Fibroblast of skin of scalp (primary cell): Measurements from ENCODE around the gene PCDHB11.
"Not testable (repeated sequence)": the region's sequence is repeated elsewhere in the genome, so short reads cannot be mapped to it uniquely, and the experiment has no call there.

Source experiments
- DNase-seq: peaks from one replicate; pipeline ENCODE4 v3.0.0-alpha.2; 2013

The PCDHB11 gene

DNA sequence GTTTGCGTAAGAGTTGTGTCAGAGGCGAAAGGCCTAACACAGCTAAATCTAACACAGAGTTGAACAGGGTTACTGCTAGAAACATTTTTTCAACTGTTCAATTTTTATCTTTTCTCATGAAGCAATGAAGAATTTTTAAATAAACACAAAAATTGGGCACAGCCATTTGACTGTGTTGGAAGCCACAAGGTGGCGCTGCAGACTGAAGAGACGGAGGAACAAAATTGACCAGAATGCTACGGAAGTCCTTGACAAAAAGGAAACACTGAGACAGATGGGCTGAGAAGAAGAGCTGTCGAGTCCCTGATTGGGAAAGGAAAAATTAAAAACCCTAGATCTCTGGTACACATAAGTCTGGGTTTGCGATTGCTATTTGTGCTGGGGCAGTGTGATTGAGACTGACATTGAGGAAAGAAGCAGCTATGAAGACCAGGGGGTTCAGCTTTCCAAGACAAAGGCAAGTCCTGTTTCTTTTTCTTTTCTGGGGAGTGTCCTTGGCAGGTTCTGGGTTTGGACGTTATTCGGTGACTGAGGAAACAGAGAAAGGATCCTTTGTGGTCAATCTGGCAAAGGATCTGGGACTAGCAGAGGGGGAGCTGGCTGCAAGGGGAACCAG is 12.4 kb upstream of the PCDHB11 start, which contains the start of gene PCDHB9:
Gene PCDHB9 (plus strand): TSS at position 265 of the 616 bp plus-strand sequence. CDS start 158 bp downstream, at position 423.
- DNase-seq: peak; percentile 20

DNA sequence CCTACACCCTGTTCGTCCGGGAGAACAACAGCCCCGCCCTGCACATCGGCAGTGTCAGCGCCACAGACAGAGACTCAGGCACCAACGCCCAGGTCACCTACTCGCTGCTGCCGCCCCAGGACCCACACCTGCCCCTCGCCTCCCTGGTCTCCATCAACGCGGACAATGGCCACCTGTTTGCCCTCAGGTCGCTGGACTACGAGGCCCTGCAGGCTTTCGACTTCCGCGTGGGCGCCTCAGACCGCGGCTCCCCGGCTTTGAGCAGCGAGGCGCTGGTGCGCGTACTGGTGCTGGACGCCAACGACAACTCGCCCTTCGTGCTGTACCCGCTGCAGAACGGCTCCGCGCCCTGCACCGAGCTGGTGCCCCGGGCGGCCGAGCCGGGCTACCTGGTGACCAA is 10.7 kb upstream of the PCDHB11 start:
- not testable (repeated sequence) for DNase-seq

DNA sequence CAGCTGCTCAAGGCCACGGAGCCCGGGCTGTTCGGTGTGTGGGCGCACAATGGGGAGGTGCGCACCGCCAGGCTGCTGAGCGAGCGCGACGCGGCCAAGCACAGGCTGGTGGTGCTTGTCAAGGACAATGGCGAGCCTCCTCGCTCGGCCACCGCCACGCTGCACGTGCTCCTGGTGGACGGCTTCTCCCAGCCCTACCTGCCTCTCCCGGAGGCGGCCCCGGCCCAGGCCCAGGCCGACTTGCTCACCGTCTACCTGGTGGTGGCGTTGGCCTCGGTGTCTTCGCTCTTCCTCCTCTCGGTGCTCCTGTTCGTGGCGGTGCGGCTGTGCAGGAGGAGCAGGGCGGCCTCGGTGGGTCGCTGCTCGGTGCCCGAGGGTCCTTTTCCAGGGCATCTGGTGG is 10.3 kb upstream of the PCDHB11 start:
- DNase-seq: not testable (repeated sequence)

DNA sequence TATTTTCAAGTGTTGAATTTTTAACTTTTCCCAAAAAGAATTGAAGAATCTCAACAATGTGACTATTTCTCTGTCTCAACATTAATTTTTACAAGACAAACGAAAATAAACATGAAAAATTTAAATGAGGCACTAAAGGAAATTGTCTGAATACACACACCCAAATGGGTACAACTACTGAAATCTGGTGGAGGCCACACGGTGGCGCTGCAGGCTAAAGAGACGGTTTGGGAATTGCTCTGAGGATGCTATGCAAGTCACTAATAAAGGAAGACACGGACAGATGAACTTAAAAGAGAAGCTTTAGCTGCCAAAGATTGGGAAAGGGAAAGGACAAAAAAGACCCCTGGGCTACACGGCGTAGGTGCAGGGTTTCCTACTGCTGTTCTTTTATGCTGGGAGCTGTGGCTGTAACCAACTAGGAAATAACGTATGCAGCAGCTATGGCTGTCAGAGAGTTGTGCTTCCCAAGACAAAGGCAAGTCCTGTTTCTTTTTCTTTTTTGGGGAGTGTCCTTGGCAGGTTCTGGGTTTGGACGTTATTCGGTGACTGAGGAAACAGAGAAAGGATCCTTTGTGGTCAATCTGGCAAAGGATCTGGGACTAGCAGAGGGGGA is 7.2 kb upstream of the PCDHB11 start, which contains the start of gene PCDHB10:
Gene PCDHB10 (plus strand): TSS at position 244 of the 616 bp plus-strand sequence. CDS start 200 bp downstream, at position 444.
- DNase-seq: no peak

DNA sequence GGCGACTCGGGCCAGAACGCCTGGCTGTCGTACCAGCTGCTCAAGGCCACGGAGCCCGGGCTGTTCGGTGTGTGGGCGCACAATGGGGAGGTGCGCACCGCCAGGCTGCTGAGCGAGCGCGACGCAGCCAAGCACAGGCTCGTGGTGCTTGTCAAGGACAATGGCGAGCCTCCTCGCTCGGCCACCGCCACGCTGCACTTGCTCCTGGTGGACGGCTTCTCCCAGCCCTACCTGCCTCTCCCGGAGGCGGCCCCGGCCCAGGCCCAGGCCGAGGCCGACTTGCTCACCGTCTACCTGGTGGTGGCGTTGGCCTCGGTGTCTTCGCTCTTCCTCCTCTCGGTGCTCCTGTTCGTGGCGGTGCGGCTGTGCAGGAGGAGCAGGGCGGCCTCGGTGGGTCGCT is 5.1 kb upstream of the PCDHB11 start:
- DNase-seq: not testable (repeated sequence)

DNA sequence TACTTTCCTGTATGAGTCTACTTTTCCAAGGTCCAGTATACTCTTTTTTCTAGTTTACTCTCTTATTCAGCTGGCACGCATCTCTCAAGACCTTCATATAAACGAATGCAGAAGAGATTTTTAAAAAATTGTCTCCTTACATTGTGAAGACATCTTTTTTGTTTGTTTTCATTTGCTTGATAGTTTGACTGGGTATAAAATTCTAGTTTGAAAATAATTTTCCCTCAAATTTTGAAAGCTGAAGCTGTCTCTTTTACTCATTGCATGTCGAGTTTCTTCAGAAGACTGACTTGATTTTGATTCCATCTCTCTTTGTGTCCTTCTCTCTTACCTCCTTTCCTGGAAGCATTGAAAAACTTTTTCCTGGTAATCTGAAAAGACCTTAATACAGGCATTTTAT is 3.1 kb upstream of the PCDHB11 start:
- no peak for DNase-seq

DNA sequence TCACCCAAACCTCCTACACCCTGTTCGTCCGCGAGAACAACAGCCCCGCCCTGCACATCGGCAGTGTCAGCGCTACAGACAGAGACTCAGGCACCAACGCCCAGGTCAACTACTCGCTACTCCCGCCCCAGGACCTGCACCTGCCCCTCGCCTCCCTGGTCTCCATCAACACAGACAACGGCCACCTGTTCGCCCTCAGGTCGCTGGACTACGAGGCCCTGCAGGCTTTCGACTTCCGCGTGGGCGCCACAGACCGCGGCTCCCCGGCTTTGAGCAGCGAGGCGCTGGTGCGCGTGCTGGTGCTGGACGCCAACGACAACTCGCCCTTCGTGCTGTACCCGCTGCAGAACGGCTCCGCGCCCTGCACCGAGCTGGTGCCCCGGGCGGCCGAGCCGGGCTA is 1.7 kb downstream of the PCDHB11 start:
- DNase-seq: not testable (repeated sequence)

DNA sequence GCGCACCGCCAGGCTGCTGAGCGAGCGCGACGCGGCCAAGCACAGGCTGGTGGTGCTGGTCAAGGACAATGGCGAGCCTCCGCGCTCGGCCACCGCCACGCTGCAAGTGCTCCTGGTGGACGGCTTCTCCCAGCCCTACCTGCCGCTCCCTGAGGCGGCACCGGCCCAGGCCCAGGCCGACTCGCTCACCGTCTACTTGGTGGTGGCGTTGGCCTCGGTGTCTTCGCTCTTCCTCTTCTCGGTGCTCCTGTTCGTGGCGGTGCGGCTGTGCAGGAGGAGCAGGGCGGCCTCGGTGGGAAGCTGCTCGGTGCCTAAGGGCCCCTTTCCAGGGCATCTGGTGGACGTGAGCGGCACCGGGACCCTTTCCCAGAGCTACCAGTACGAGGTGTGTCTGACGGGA is 2.2 kb downstream of the PCDHB11 start:
- not testable (repeated sequence) for DNase-seq

DNA sequence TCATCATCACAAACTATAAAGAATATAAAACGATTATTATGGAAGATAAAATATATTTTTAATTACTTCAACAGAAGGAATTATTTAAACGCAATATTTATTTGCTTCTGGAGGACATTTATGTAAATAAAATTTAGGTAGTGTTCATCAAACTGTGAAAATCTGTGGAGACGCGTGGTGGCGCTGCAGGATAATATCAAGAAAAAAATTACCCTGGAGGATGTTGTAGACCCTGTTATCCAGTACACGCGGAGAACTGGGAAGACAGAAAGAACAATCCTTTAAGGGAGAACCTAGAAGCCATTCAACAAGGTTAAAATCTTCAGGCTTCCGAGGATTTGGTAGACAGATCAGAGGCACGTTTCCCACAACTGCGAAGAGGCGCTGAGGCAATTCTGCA is 9.1 kb downstream of the PCDHB11 start, which contains the start of gene PCDHB12:
Gene PCDHB12 (plus strand): TSS at position 242 of the 400 bp plus-strand sequence. CDS start 189 bp downstream, outside the sequence.
- DNase-seq: no peak

DNA sequence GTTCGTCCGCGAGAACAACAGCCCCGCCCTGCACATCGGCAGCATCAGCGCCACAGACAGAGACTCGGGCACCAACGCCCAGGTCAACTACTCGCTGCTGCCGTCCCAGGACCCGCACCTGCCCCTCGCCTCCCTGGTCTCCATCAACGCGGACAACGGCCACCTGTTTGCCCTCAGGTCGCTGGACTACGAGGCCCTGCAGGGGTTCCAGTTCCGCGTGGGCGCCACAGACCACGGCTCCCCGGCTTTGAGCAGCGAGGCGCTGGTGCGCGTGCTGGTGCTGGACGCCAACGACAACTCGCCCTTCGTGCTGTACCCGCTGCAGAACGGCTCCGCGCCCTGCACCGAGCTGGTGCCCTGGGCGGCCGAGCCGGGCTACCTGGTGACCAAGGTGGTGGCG is 10.9 kb downstream of the PCDHB11 start:
- not testable (repeated sequence) for DNase-seq

DNA sequence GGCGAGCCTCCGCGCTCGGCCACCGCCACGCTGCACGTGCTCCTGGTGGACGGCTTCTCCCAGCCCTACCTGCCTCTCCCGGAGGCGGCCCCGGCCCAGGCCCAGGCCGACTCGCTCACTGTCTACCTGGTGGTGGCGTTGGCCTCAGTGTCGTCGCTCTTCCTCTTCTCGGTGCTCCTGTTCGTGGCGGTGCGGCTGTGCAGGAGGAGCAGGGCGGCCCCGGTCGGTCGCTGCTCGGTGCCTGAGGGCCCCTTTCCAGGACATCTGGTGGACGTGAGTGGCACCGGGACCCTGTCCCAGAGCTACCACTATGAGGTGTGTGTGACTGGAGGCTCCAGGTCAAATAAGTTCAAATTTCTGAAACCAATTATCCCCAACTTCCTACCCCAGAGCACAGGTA is 11.4 kb downstream of the PCDHB11 start:
- not testable (repeated sequence) for DNase-seq

DNA sequence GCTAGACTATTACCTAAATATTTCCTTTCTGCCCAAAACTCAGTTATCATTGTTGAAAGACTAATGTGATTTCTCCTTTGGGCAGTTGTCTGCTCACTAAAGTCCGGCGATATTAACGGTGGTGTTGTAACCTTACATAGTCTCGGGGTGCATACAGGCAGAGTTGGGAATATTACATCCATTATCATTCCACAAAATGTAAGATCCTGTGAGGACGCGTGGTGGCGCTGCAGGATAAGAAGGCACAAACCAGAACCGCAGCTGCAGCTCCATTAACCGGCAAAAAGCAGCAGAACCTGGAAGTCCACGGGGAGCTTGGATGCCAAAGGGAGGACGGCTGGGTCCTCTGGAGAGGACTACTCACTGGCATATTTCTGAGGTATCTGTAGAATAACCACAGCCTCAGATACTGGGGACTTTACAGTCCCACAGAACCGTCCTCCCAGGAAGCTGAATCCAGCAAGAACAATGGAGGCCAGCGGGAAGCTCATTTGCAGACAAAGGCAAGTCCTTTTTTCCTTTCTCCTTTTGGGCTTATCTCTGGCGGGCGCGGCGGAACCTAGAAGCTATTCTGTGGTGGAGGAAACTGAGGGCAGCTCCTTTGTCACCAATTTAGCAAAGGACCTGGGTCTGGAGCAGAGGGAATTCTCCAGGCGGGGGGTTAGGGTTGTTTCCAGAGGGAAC is 14.4 kb downstream of the PCDHB11 start, which contains the start of gene PCDHB13:
Gene PCDHB13 (plus strand): TSS at position 264 of the 684 bp plus-strand sequence. CDS start 205 bp downstream, at position 469.
- DNase-seq: peak; percentile 20

DNA sequence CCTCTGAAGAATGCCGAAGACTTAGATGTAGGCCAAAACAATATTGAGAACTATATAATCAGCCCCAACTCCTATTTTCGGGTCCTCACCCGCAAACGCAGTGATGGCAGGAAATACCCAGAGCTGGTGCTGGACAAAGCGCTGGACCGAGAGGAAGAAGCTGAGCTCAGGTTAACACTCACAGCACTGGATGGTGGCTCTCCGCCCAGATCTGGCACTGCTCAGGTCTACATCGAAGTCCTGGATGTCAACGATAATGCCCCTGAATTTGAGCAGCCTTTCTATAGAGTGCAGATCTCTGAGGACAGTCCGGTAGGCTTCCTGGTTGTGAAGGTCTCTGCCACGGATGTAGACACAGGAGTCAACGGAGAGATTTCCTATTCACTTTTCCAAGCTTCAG is 15.2 kb downstream of the PCDHB11 start:
- not testable (repeated sequence) for DNase-seq

DNA sequence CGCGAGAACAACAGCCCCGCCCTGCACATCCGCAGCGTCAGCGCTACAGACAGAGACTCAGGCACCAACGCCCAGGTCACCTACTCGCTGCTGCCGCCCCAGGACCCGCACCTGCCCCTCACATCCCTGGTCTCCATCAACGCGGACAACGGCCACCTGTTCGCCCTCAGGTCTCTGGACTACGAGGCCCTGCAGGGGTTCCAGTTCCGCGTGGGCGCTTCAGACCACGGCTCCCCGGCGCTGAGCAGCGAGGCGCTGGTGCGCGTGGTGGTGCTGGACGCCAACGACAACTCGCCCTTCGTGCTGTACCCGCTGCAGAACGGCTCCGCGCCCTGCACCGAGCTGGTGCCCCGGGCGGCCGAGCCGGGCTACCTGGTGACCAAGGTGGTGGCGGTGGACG is 16.1 kb downstream of the PCDHB11 start:
- DNase-seq: not testable (repeated sequence)

DNA sequence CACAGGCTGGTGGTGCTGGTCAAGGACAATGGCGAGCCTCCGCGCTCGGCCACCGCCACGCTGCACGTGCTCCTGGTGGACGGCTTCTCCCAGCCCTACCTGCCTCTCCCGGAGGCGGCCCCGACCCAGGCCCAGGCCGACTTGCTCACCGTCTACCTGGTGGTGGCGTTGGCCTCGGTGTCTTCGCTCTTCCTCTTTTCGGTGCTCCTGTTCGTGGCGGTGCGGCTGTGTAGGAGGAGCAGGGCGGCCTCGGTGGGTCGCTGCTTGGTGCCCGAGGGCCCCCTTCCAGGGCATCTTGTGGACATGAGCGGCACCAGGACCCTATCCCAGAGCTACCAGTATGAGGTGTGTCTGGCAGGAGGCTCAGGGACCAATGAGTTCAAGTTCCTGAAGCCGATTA is 16.6 kb downstream of the PCDHB11 start:
- DNase-seq: not testable (repeated sequence)

DNA sequence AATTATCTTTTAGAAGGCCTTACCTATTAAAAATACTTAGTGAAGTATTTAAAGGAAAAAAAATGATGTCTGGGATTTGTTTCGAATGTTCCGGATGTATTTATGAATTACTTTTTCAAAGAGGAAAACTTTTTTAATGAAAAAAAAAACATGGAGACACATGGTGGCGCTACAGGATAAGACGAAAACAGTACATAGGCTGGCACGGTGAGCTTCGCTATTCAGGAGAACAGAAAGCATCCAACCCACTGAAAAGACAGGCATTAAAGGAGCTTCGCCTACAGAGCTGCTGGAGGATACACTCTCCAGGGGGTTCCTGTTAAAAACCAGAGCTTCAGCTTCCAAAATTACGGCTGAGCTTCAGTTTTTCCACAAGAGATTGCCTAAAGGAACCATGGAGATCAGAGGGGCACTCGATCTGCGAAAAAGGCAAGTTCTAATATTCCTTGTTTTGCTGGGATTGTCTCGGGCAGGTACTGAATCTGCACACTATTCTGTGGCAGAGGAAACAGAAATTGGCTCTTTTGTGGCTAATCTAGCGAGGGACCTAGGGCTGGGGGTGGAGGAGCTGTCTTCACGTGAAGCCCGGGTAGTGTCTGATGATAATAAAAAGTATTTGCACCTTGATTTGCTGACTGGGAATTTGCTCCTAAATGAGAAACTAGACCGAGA is 23.8 kb downstream of the PCDHB11 start, which contains the start of gene PCDHB14:
Gene PCDHB14 (plus strand): TSS at position 232 of the 672 bp plus-strand sequence. CDS start 163 bp downstream, at position 395.
- DNase-seq: peak; percentile 24

DNA sequence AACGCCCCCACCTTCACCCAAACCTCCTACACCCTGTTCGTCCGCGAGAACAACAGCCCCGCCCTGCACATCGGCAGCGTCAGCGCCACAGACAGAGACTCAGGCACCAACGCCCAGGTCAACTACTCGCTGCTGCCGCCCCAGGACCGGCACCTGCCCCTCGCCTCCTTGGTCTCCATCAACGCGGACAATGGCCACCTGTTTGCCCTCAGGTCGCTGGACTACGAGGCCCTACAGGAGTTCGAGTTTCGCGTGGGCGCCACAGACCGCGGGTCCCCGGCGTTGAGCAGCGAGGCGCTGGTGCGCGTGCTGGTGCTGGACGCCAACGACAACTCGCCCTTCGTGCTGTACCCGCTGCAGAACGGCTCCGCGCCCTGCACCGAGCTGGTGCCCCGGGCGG is 25.4 kb downstream of the PCDHB11 start:
- not testable (repeated sequence) for DNase-seq

DNA sequence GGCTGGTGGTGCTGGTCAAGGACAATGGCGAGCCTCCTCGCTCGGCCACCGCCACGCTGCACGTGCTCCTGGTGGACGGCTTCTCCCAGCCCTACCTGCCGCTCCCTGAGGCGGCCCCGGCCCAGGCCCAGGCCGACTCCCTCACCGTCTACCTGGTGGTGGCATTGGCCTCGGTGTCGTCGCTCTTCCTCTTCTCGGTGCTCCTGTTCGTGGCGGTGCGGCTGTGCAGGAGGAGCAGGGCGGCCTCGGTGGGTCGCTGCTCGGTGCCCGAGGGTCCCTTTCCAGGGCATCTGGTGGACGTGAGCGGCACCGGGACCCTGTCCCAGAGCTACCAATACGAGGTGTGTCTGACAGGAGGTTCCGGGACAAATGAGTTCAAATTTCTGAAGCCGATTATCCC is 26.0 kb downstream of the PCDHB11 start:
- DNase-seq: not testable (repeated sequence)

DNA sequence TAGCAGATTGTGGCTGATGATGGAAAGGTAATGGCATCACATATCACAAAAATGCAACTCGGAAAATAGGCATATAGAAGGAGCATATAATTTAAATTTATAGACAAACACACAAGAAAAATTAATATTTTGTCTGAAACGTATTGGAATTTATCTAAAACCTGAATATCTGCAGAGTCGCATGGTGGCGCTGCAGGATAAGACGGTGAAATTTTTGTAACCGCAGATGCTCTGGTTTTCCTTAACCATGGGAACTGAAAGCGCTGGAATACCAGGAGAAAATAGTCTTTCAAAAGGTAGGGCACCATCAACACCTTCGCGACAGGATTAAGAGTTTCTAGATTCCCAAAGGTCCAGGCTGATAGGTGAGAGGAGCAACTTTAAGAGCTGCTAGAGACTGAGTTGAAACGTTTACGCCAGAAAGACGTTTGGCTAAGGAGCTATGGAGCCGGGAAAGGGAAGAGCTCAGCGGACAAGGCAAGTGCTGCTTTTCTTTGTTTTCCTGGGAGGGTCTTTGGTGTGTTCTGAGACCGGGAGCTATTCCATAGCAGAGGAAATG is 34.8 kb downstream of the PCDHB11 start:
- peak; percentile 7 for DNase-seq

DNA sequence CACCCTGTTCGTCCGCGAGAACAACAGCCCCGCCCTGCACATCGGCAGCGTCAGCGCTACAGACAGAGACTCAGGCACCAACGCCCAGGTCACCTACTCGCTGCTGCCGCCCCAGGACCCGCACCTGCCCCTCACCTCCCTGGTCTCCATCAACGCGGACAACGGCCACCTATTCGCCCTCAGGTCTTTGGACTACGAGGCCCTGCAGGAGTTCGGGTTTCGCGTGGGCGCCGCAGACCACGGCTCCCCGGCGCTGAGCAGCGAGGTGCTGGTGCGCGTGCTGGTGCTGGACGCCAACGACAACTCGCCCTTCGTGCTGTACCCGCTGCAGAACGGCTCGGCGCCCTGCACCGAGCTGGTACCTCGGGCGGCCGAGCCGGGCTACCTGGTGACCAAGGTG is 36.5 kb downstream of the PCDHB11 start:
- not testable (repeated sequence) for DNase-seq

DNA sequence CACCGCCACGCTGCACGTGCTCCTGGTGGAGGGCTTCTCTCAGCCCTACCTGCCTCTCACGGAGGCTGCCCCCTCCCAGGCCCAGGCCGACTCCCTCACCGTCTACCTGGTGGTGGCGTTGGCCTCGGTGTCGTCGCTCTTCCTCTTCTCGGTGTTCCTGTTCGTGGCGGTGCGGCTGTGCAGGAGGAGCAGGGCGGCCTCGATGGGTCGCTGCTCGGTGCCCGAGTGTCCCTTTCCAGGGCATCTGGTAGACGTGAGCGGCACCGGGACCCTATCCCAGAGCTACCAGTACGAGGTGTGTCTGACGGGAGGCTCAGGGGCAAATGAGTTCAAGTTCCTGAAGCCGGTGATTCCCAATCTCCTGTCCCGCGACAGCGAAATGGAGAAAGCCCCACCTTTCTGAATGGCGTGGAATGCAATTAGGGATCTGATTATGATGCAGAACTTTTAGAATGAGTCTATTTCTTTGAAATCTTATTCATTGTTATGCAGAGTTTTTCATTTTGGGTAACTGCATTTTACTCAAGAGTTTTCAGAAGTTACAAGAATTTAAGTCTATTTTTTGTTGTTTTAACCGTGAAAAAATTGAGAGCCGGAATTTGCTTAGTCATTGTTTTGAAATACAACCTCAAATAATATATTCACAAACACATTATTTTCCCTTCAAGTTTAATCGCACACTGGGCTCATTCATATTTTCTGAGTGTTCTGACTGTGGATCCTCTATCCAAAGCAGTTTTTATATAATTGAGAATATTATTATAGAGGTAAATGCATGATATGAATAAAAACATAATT is 37.3 kb downstream of the PCDHB11 start:
- DNase-seq: no peak
